ENCODE results near the gene SEC14L2.

GRCh38 chr22:30399718-30400117 lies 2.9 kb downstream of the SEC14L2 start:
- no peak for TF ChIP-seq CTCF (IDR thresholded peaks at IDR 0.05; ENCODE audit: insufficient read depth, low read length, poor library complexity, severe bottlenecking)
- no peak for TF ChIP-seq EZH2phosphoT487 (conservative IDR thresholded peaks at IDR 0.05; ENCODE audit: low read length)
